Measurements from ENCODE around the gene LACRT.
"Not testable (repeated sequence)": the region's sequence is repeated elsewhere in the genome, so short reads cannot be mapped to it uniquely, and the experiment has no call there.

The LACRT gene, protein sequence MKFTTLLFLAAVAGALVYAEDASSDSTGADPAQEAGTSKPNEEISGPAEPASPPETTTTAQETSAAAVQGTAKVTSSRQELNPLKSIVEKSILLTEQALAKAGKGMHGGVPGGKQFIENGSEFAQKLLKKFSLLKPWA
- 0 reads per million in 4 donors for total RNA-seq

DNA sequence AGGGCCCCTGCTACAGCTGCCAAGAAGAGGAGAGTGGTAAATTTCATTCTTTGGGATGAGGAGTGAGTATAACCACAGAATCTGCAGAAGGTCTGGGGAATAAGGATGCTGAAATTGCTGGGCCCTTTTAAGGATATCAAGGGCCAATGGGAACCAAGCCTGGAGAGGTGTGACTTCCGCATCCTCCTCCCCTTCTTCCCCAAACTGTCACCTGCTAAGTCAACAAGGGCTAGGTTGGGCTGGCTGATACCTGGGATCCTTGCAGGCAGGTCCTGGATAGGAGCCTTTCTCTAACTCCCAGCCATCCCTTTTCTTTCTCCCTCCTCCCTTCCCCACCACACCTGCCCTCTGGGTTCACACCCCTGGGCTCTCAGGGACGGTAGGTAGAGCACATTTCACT, at the start of gene LACRT:
LACRT (minus strand) TSS at position 101 of the 400 bp plus-strand sequence; CDS start at position 47, 54 bp downstream.
- no peak for DNase-seq

DNA sequence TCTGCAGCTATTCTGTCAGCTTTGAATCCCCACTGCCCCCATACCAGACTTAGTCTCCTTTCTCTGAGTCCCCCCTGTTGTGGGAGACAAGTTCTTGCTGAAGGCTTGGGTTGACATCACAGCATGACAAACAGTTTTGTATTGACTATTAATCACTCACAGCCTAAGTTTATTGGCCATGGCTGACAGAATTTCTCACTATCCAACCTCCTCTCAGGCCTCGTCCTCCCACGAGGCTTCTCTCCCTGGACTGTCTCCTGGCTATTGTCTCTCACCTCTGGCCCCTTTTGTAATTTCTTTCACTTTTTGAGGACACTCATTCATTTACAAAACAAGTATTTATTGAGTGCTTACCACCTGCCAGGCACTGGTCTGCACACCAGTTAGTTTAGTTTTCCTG, 48.7 kb upstream of the LACRT start:
- DNase-seq = no peak

DNA sequence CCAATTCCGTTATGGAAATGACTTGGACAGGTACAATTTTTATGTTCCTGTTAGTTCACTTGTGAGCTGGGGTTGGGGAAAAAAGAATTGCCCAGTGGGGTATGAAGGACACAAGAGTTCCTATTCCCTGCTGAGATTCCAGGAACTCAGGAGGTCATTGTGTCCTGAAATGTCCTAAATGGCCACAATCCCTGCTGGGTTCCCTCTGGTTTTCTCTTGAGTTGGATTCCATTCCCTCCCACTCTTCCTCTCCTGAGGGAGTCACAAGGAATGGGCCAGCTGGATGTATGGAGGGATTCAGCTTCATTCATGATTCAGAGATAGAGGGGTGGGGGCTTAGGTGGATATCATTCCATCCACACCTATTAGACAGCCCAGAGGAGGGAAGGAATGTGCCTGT, 48.0 kb upstream of the LACRT start:
- no peak for DNase-seq

DNA sequence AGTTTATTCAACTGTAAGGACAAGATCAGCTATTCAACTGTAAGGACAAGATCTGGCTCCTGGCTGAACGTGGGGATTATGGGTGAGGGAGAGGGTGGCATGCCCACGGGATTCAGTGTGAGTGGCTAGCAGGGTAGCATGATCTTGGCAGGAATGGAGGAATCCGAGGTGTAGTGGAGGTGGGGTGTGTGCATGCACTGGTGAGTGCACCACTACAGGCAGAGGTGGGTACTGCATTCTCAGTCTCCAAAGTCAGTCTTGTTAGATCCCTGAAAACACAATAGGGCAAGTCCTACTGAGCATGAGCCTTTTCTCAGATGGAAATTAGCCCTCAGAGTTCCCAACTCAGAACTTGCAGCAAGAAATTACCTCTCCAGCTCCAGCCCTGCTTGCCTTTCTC, 45.7 kb upstream of the LACRT start:
- DNase-seq = peak in 1 of 5 donors; percentile 5

DNA sequence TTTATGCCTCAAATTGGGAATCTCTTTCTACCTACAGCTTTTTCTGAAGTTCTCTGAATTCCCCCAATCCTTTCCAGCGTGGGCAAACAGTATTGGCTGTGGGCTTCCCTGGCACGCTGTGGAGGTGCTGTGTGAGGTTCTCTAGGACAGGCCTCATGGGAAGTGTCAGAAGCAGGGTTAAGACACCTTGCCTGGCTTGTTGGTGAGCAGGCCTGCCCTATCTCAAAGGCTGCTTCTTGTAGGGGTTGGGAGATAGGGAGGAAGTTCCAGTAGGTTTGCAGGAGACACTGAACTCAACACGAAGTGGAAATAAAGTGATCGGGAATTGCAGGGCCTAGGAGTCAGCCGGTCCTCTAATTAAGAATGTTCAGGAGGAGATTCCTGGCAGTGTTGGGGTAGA, 43.4 kb upstream of the LACRT start:
- DNase-seq = no peak

DNA sequence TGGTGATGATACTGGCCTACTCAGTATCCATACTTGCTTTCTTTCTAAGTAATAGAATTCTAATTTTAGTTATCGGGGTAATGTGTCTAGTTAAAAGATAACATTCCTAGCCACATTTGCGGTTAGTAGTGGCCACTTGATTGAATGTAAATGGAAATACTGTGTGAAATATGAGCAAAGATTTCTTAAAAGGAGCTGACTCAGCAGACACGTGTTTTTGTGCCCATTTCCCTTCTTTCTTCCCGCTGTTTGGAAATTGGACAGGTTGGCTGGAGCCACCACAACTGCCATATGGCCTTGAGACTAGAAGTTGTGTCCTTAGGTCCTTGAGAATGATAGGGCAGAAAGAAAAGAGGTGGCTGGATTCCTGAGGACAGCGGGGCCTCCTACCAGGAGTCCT, 33.2 kb upstream of the LACRT start:
- DNase-seq = no peak

DNA sequence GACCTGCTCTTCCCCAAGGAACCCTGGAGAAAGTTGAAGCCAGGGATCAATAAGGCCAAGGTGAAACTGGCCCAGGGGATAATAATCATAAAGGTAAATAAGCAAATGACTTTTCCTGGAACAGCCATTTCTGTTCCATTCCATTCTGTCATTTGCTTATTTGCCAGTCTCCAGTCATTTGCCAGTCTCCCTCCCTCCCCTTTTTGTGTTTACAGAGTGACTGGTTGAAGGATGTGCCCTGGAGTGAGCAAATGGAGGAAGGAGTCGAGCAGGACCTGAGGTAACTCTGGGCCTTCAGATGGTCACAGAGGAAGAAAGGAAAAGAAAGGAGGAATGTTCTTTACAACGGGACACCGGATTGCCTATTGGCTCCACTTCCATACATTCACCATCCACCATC, 31.3 kb upstream of the LACRT start:
- DNase-seq = no peak

DNA sequence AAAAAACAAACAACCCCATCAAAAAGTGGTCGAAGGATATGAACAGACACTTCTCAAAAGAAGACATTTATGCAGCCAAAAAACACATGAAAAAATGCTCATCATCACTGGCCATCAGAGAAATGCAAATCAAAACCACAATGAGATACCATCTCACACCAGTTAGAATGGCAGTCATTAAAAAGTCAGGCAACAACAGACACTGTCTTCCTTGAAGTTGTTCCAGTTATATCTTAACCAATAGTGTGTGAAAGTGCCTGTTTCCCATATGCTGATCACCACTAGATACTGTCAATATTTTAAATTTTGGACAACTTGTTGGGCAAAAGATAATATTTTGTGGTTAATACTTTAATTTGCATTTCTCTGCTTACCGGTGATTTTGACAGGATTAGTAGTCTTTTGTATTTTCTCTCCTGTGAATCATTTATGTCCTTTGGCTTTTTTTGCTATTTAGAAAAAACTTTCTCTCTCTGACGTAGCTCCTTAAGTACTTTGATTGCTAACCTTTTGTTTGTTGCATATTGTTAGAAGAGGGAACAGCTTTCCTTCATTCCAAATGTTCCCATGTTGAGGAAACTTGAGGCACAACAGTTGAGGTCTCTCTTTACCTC, 30.4 kb upstream of the LACRT start:
- not testable (repeated sequence) for DNase-seq

DNA sequence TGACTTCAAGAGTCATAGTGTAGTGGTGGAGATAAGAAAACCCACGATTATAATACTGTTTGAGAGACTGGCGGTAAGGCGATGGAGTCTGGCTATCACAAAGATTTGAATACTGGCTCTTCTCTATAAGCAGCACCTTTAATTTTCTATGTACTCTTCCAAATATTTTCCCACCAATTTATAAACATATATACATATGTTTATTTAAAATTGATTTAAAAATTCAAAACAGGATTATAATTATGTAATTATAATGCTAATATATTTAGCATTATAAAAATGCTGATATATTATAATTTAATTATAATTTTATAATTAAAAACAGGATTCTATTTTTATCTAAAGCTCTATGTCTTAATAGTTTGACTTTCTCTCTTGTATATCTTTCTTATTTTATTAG, 28.9 kb upstream of the LACRT start:
- no peak for DNase-seq

DNA sequence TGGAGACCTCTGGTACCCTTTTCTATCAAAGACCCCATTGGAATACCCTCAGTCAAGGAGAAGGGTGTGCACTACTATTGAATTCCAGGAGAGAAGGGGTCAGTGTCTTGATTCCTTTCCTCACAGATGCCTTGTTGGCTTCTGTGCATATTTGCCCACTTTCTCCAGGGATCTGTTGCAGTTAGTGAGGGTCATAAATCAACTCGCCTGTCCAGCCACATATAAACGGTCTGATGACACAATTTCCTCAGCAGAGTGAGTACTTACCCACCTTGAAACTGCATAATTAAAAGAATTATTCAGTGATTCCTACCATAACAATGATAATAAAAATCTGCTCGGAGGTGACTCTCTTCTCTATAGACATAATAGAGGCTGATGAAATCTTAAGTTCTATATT, 27.3 kb upstream of the LACRT start:
- no peak for DNase-seq

DNA sequence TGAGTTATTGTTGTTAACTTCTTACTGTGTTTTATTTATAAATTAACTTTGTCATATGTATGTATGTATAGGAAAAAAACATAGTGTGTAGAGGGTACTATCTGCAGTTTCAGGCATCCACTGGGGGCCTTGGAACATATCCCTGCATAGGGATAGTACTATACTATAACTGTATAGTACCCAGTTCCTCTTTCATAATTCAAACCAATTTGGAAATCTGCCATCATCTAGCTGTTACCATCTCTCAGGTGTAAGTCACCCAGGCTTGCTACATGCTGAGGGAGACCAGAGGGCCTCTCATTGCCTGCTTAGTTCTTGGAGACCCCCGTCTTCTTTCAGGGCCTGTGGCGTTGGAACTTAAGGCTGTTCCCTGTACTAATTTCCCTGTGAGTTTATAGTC, 26.4 kb upstream of the LACRT start:
- no peak for DNase-seq

DNA sequence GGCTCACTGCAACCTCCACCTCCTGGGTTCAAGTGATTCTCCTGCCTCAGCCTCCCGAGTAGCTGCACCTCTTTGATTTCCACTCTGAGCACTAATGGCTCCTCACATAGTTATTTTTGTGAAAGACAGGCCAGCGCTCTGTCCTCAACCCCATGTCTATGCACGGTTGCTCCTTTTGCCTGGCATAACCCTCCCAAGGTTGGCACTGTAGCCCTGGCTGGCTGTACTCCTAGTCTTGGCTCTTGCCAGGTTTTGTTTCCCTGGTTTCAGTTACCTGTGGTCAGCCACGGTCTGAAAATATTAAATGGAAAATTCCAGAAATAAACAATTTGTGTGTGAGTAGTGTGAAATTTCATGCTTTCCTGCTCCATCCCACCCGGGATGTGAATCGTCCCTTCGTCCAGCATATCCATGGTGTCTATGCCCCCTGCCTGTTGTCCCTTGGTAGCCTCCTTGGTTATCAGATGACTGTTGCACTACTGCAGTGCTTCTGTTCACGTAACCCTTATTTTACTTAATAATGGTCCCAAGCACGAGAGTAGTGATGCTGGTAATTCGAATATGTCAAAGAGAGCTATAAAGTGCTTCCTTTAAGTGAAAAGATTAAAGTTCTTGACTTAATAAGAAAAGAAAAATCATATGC, 25.7 kb upstream of the LACRT start:
- DNase-seq = no peak

DNA sequence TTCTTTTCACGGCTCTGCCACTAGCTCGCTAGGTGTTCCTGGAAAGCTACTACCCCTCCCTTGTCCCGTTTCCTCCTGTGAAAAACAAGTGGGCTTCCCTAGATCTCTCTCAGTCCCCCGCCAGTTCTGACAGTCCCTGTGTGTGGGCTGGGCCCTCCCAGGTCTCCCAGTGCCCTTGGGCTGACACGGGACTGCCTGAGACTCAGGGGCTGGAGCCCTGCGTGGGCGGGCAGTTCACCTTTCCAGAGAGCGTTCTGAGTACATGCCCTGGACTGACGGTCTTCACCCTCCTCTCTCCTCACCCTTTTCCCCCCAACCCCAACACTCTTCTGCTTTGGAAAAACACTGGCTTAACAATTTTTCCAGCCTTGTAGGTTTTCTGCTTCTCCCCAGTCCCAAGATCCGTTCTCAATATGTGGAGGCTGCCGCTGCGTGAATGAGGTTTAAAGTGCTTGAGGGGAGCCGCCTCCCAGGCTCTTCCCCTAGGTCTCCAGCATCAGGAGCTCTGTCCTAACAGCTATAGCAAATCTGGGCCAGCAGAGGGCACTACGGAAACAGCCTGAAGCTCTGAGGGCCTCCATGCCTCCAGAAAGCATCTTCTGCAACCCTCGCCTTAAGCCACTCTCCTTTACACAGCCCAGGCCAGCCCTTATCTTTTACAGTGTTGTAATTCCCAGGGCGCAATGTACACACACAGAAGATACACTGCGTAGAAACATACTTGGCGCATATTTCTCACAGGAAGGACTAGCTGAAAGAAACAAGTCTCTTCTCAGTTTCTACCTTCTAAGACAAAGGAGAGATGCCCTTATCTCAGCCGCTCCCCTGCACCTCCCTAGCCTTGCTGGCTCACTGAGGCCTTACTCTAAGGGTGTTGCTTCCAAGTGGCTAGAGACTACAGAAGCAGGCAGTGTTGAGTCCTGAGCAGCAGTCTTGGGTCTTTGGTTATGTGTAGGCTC, 23.9 kb upstream of the LACRT start:
- peak in 3 of 5 donors; percentile 7 to 23 (median 14) for DNase-seq

DNA sequence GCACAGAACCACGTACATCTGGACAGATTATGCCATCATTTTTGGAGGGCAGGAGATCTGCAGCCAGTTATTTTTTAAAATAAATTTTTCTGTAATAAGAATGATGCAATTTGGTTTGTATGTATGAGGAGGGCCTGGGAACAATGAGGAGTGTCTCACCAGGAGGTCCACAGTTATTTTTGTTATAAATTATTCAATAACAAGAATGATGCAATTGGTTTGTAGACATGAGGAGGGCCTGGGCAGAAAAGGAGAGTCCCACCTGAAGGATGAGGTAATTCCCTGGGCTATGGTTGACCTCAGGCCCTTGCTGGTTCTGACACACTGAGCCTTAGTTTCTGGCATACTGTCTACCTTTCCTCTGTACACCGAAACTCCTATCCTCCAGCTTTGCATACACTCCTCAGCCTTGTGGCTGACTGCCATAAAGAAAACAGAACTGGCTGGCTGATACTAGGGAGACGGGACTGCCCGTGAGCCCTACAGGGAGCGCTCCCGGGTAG, 22.5 kb upstream of the LACRT start:
- DNase-seq = no peak

DNA sequence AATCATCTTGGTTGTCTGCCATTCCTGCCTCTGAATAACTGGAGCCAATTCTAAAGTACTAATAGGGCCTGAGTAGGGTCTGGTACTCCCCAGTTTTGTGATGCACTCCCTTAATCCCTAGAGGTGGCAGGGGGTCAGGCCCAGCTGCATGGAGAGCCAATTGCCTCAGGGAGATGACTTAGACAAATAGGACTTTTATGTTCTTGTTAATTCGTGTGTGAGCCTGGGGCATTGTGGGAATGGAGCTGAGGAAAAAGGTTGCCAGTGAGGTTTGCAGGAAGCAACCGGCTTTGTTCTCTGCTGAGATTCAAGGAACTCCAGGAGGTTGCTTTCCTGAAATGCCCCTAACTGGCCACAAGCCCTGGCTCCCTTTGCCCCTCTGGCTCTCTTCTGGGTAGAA, 20.2 kb upstream of the LACRT start:
- DNase-seq = no peak

DNA sequence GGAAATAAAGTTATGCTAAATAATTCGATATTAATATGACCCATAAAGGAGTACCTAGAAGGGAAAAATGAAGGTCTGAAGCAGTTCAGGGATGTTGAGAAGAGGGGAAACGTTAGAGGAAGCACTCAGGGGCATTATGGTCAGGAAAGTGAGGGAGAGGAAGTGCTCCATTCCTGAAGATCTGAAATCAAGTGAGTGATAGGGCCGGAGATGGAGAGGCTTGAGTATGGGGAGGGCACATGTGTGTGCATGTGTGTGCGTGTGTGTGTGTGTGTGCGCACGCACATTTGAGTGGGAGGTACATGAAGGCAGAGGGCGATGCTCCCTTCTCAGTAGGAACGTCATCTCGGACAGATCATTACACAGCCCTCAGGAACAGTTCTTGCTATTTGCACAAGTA, 18.3 kb upstream of the LACRT start:
- no peak for DNase-seq

DNA sequence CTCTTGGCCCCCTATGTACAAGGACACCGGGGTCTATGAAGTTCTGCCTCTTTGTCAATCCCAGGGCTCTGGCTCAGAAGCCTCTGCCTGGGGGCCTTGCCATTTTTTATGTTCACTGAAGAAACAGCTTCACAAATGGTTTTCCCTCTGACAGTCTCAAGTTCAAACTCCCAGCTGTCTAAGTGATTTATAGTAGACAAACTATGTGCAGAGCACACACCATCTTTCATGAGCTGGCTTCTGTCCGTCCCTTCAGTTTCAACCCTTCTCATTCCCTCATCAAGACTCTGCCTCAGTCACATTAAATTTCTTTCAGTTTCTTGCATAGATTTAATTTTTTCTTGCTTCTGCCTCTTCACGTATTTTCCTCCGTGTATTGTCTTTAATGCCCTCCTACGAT, 16.2 kb upstream of the LACRT start:
- DNase-seq = no peak

DNA sequence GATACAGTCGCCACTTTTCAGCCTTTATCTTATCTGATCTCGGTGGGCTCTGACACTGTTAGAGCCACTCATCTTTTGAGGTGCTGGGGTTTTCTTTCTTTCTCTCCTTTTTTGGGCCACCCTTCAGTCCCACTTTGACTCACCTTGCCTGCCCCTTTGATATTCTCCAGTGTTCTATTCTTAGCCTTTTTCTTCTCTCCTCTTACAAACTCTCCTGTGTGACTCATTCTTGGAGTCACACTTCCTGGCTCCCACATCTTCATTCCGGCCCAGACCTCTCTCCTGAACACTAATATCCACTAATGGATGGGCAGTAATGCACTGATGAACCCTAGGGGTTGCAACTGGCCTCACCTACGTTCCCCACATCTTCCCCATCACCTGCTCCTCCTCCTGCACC, 15.7 kb upstream of the LACRT start:
- no peak for DNase-seq

DNA sequence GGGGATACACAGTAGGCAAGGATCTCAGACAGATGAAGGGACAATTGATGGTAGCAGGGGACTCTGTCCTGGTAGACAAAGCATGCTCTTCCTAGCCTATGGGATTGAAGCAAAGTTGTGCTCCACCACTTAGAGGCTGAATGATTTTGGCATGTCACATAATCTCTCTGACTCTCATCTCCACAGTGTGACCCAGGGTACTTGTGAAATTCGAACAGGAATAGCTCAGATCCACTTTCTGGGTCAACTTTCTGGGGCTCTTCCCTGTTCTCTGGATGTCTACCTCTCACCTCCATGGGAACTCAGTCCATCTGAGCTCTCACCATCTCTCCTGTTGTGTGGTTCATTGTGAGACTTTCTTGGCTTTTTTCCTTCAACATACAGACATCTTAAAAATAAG, 15.1 kb upstream of the LACRT start:
- DNase-seq = no peak

DNA sequence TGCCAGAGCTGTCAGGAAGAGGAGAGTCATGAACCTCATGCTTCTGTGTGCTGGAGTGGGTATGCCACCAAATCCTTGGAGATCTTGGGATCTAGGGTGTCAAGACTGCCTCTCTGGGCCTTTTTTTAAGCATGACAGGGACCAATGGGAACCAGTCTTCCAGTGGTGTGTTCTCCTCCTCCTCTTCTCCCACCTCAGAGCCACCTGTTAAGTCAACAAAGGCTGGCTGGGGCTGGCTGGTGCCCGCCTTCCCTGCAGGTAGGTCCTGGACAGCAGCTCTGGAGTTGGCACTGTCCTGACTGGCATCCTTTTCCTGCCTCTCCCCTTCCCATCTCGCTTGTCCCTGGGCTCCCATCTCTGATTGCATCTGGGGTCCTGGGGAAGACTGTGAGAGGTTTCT, 13.6 kb upstream of the LACRT start, which contains the start of gene DCD:
DCD (minus strand) TSS at position 101 of the 400 bp plus-strand sequence; CDS start at position 39, 62 bp downstream.
- DNase-seq = no peak

DNA sequence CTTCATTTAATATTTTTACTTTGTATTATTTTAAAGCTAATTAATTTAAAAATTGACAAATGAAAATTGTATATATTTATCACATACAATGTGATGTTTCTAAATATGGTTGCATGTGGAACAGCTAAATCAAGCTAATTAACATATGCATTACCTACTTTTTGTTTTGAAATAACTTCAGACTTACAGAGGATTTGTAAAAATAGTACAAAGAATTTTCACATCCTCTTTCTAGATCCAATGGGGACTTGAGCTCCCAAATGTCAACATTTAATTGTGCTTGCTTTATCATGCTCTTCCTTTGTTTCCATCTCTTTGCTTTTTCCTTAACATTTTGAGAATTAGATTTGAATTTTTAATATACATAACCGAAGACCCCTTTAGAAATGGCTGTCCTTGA, 6.9 kb upstream of the LACRT start:
- no peak for DNase-seq

DNA sequence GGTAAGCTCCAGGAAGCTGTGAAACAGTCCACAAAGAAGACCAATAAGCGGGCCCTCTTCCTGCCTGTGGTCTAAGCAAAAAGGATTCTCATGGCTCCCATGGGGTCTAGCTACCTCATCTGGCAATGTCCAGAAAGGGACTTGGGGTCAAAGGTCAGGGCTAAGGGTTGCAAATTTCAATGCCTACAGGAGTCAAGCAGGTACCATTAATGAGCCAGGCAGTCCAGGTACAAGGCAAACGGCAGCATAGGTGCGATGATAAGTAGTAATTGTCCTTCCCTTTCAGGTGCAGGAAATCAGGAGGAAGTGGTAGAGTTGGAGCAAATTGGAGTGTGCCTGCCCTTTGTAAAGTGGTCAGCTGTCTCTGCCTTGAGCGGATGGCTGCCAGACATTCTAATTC, 6.4 kb upstream of the LACRT start:
- no peak for DNase-seq

DNA sequence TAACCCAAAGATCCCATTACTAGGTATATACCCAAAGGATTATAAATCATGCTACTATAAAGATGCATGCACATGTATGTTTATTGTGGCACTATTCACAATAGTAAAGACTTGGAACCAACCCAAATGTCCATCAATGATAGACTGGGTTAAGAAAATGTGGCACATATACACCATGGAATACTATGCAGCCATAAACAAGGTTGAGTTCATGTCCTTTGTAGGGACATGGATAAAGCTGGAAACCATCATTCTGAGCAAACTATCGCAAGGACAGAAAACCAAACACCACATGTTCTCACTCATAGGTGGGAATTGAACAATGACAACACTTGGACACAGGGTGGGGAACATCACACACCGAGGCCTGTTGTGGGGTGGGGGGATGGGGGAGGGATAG, 4.4 kb upstream of the LACRT start:
- not testable (repeated sequence) for DNase-seq

All from T-helper 1 cell (primary cell).